ENCODE measurements around the gene SH2B2. TPM values are rescaled to one million over a fixed set of nuclear protein-coding genes. Genes with fewer than 3 reads are reported as not detected.

The SH2B2 gene
- total and polyA plus RNA-seq, 2 experiments from 2014 or later = 5.6 to 21.9 TPM

DNA sequence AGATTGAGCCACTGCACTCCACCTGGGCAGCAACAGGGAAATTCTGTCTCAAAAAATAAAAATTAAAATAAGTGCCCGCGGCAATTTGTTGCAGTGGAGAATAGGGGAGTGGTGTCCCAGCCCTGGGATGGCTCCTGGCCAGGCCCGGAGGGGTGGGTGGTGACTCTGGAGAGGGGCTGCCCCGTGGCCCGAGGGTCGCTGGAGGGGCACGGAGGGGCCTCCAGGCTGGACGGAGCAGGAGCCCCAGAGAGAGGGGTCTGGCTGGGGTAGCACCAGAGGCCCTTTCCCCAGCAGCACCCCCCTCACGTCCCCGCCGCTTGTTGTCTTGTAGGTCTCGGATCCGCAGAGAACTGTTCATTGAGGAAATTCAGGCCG, 38.6 kb upstream of the SH2B2 start:
- Mint-ChIP-seq H3K9me3 (no peaks in the 10 kb centered on the region), H3K4me3 (no peak overlapping the region; the same call in 2 of the 3 replicates), H3K27me3 (ENCODE audit: insufficient read depth, low read depth, poor library complexity) (peaks cover 8% of the 10 kb centered on the region), H3K36me3 (ENCODE audit: low read depth) (peaks cover 11% of the 10 kb centered on the region), H3K27ac (no peak overlapping the region), H3K4me1 (peaks cover 10% of the 10 kb centered on the region)
- no peaks in the 10 kb centered on the region for H3K27me3 ChIP-seq (ENCODE audit: insufficient read depth)
- H3F3A ChIP-seq (replicated peaks; ENCODE audit: low read depth) = peaks cover 24% of the 10 kb centered on the region
- DNase-seq (ENCODE audit: low spot score) = no peak
- no peaks in the 10 kb centered on the region for H3K79me2 ChIP-seq (replicated peaks; ENCODE audit: insufficient read depth)
- H3K4me1 ChIP-seq (ENCODE audit: insufficient read depth) = peaks cover 13% of the 10 kb centered on the region; the same call in 1 of the 2 replicates
- H3K27ac ChIP-seq (ENCODE audit: low read depth) = peak overlapping the region; percentile 76
- ATAC-seq = peak; percentile 34; the same call in 2 of the 3 replicates
- no peaks in the 10 kb centered on the region for H4K20me1 ChIP-seq (replicated peaks; ENCODE audit: insufficient read depth)
- peak overlapping the region; percentile 72 for H3K4me2 ChIP-seq
- TF ChIP-seq NANOG (IDR thresholded peaks at IDR 0.05; ENCODE audit: borderline replicate concordance) (no peak), JUNB (IDR thresholded peaks at IDR 0.05; ENCODE audit: unreplicated experiment) (no peak), EZH2 (IDR thresholded peaks at IDR 0.05; ENCODE audit: low read depth, unreplicated experiment) (no peak), ZNF331 (CRISPR knock-in tag; IDR thresholded peaks at IDR 0.05; ENCODE audit: low read depth) (no peak), EZH2phosphoT487 (IDR thresholded peaks at IDR 0.05; ENCODE audit: unreplicated experiment) (no peak), CREB1 (CRISPR knock-in tag; IDR thresholded peaks at IDR 0.05; ENCODE audit: low read depth) (no peak), ZNF114 (CRISPR knock-in tag; IDR thresholded peaks at IDR 0.05) (no peak)
- TF ChIP-seq, protein P1, sequence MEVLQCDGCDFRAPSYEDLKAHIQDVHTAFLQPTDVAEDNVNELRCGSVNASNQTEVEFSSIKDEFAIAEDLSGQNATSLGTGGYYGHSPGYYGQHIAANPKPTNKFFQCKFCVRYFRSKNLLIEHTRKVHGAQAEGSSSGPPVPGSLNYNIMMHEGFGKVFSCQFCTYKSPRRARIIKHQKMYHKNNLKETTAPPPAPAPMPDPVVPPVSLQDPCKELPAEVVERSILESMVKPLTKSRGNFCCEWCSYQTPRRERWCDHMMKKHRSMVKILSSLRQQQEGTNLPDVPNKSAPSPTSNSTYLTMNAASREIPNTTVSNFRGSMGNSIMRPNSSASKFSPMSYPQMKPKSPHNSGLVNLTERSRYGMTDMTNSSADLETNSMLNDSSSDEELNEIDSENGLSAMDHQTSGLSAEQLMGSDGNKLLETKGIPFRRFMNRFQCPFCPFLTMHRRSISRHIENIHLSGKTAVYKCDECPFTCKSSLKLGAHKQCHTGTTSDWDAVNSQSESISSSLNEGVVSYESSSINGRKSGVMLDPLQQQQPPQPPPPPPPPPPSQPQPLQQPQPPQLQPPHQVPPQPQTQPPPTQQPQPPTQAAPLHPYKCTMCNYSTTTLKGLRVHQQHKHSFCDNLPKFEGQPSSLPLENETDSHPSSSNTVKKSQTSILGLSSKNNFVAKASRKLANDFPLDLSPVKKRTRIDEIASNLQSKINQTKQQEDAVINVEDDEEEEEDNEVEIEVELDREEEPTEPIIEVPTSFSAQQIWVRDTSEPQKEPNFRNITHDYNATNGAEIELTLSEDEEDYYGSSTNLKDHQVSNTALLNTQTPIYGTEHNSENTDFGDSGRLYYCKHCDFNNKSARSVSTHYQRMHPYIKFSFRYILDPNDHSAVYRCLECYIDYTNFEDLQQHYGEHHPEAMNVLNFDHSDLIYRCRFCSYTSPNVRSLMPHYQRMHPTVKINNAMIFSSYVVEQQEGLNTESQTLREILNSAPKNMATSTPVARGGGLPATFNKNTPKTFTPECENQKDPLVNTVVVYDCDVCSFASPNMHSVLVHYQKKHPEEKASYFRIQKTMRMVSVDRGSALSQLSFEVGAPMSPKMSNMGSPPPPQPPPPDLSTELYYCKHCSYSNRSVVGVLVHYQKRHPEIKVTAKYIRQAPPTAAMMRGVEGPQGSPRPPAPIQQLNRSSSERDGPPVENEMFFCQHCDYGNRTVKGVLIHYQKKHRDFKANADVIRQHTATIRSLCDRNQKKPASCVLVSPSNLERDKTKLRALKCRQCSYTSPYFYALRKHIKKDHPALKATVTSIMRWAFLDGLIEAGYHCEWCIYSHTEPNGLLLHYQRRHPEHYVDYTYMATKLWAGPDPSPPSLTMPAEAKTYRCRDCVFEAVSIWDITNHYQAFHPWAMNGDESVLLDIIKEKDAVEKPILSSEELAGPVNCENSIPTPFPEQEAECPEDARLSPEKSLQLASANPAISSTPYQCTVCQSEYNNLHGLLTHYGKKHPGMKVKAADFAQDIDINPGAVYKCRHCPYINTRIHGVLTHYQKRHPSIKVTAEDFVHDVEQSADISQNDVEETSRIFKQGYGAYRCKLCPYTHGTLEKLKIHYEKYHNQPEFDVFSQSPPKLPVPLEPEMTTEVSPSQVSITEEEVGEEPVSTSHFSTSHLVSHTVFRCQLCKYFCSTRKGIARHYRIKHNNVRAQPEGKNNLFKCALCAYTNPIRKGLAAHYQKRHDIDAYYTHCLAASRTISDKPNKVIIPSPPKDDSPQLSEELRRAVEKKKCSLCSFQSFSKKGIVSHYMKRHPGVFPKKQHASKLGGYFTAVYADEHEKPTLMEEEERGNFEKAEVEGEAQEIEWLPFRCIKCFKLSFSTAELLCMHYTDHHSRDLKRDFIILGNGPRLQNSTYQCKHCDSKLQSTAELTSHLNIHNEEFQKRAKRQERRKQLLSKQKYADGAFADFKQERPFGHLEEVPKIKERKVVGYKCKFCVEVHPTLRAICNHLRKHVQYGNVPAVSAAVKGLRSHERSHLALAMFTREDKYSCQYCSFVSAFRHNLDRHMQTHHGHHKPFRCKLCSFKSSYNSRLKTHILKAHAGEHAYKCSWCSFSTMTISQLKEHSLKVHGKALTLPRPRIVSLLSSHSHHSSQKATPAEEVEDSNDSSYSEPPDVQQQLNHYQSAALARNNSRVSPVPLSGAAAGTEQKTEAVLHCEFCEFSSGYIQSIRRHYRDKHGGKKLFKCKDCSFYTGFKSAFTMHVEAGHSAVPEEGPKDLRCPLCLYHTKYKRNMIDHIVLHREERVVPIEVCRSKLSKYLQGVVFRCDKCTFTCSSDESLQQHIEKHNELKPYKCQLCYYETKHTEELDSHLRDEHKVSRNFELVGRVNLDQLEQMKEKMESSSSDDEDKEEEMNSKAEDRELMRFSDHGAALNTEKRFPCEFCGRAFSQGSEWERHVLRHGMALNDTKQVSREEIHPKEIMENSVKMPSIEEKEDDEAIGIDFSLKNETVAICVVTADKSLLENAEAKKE (CRISPR knock-in tag; IDR thresholded peaks at IDR 0.05) = no peak
- TF ChIP-seq, protein P2, sequence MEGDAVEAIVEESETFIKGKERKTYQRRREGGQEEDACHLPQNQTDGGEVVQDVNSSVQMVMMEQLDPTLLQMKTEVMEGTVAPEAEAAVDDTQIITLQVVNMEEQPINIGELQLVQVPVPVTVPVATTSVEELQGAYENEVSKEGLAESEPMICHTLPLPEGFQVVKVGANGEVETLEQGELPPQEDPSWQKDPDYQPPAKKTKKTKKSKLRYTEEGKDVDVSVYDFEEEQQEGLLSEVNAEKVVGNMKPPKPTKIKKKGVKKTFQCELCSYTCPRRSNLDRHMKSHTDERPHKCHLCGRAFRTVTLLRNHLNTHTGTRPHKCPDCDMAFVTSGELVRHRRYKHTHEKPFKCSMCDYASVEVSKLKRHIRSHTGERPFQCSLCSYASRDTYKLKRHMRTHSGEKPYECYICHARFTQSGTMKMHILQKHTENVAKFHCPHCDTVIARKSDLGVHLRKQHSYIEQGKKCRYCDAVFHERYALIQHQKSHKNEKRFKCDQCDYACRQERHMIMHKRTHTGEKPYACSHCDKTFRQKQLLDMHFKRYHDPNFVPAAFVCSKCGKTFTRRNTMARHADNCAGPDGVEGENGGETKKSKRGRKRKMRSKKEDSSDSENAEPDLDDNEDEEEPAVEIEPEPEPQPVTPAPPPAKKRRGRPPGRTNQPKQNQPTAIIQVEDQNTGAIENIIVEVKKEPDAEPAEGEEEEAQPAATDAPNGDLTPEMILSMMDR (conservative IDR thresholded peaks at IDR 0.05; ENCODE audit: low read depth in 2 of 2) = no peak
- TF ChIP-seq, protein P3, sequence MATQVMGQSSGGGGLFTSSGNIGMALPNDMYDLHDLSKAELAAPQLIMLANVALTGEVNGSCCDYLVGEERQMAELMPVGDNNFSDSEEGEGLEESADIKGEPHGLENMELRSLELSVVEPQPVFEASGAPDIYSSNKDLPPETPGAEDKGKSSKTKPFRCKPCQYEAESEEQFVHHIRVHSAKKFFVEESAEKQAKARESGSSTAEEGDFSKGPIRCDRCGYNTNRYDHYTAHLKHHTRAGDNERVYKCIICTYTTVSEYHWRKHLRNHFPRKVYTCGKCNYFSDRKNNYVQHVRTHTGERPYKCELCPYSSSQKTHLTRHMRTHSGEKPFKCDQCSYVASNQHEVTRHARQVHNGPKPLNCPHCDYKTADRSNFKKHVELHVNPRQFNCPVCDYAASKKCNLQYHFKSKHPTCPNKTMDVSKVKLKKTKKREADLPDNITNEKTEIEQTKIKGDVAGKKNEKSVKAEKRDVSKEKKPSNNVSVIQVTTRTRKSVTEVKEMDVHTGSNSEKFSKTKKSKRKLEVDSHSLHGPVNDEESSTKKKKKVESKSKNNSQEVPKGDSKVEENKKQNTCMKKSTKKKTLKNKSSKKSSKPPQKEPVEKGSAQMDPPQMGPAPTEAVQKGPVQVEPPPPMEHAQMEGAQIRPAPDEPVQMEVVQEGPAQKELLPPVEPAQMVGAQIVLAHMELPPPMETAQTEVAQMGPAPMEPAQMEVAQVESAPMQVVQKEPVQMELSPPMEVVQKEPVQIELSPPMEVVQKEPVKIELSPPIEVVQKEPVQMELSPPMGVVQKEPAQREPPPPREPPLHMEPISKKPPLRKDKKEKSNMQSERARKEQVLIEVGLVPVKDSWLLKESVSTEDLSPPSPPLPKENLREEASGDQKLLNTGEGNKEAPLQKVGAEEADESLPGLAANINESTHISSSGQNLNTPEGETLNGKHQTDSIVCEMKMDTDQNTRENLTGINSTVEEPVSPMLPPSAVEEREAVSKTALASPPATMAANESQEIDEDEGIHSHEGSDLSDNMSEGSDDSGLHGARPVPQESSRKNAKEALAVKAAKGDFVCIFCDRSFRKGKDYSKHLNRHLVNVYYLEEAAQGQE (IDR thresholded peaks at IDR 0.05; ENCODE audit: unreplicated experiment) = no peak
- peaks cover 8% of the 10 kb centered on the region; the same call in 1 of the 2 replicates for H3K36me3 ChIP-seq (ENCODE audit: insufficient read depth)
- H3K4me3 ChIP-seq = peak overlapping the region; percentile 45; the same call in 1 of the 2 replicates
- H3K9me2 ChIP-seq (ENCODE audit: insufficient read depth) = no peaks in the 10 kb centered on the region
- H2AFZ ChIP-seq = no peak overlapping the region

All from GM23338 (cell line).